Measurements from ENCODE around the gene CPM.

Gene CPM

DNA sequence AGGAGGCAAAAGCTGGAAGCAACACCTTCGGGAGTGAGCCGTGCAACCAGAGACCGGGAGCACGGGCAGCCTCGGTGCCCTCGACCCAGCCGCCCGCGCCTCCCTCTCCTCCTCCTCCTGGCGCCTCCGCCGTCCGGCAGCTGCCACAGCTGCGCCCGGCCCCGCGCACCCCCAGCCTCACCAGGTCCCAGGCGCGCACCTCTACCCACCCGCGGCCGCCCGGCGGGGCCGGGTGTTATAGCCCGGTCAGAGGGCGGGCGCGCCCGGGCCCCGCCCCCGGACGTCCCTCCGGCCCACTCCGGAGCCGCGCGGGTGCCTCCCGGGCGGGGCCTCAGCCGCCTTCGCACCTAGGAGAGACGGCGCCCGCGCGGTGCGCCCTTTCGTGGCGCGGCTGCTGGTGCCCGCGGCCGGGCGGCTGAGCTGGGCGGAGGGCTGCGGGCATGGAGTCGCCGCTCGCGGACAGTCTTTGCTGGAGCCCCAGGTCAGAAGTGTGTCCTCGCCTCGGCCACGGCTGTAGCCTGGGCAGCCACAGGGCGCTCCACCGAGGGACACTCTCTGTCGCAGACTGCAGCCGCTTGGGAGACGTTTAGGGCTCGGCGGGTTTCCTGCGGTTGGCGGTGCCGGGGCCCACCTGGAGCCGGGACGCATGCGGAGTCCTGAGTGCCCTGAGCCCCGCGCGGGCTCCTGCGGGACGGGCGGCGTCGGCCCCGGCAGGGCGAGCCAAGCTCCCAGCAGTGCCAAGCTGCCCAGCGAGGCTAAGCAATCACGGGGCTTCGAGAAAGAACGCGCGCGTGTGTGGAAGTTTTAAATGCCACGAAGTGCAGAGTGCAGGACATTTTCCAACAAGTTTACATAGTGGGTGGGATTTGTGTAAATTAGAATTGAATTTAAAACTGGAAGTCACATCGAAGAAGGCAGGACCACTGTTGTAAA lies at the start of gene CPM:
CPM (minus strand) TSS at position 211 of the 933 bp plus-strand sequence. CDS start 334 bp downstream, outside the sequence.
- peak; percentile 72 to 79 for DNase-seq

DNA sequence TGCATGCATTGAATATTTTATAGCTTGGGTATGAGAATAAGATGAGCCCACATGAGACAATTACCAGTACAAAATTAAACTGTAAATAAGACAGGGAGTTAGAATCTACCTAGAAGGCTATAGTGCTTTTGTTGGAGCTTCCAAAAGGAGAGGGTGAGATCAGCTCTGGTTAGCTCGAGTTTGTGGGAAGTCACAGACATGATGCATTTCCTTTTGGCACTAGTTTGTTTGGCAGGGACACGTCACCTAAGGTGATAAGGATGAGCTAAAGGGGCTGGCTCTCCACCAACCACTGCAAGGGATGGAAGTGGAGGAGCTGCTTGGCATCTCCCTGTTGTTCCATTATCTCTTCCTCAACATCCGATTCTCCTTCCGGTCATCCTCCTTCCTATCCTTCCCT lies 48.5 kb upstream of the CPM start:
- no peak for DNase-seq

DNA sequence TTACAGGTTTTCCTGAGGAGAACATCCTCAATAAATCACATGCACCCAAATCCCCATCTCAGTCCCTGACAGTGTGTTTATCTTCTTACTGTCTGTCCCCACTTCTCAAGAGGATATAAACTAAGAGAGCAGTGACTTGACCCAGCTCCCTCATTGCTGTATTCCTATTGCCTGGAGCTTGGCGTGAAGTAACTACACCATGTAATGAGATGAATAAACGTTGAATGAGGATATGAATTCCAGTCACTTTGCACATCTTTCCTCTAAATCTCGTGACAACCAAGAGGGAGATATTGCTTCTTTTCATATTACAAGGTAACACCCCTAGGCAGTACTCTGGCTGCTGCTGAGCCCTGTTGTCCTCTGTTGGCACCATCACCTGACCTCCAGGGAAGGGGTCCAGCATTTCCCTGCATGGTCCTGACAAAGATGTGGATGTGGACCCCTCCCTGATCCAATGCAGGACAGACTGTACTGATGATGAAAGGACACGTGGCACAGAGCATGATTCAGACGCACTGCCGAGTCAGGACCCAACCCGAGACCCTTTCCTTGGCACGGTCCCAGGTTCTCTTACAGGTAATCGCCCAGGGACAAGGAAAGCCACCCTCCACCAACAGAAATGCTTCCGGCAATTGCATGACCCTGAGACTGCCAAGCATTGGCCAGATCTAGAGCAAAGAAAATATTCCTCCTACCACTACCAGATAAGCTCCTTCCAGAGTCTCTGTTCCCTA lies 47.7 kb upstream of the CPM start:
- no peak for DNase-seq

DNA sequence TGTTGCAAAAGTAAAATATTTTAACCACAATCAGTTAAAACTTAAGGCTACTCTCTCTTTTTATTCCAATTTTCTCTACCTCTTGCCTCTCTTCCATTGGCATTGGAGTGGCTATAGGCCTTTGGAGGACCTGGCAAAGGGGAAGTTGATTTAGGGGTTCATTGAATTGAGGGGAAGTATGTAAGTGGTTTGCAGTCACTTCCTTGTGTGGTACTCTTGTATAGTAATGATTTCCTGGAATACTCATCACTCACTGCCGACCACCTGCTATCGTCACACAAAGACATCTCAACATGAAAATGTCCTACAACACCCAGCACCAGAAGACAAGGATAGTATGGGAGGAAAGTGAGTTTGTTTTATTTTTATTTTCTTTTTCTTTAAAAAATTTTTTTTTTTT lies 45.7 kb upstream of the CPM start:
- DNase-seq, result peak; percentile 7 to 45

DNA sequence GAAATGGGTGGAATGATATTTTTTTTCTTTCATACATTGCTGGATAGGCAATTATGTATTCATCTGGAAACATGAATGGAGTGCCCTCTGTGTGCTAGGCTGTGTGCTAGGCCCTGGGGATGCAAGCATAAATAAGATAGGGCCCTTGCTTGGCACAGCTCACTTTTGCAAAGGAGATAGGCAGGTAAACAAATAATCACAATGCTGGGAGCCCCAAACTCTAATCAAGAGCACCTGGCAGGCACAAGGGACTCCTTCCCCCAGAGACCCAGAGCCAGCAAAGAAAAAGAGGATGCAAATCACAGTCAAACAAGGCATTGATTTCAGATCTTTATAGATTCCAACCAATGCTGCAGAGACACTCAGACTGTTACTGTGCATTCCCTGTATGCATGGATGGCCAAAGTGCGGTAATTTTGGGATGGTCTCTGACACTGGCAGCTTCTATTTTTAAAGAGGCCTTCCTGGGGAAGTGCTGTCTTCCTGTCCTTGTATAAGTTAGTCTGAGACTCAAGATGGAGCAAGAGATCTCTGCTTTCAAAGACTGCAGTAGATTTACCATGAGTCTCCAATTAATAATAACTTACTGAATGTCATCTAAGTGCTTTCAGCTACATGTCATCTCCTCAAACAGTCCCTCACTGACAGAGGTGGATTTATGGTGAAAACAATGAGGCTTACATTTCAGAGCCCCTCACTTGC lies 45.1 kb upstream of the CPM start:
- DNase-seq, result no peak

DNA sequence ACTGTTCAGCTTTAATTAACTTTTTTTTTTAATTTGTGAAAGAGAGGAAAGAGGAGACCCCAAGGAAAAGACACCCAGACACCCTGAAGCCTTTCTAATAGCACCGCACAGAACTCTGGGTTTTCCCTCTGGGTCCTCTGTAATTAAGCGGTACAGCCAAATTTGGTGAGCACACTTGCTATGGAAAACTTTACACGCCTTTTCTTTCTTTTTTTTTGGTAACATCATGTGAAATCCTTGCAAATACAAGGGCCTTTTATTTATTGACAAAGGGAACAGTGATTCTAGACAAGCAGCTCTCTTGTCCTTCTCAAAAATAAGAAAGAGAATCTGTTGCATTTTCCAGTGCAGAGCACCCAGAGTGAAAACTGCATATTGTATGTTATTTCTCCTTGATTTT lies 44.4 kb upstream of the CPM start:
- no peak for DNase-seq

DNA sequence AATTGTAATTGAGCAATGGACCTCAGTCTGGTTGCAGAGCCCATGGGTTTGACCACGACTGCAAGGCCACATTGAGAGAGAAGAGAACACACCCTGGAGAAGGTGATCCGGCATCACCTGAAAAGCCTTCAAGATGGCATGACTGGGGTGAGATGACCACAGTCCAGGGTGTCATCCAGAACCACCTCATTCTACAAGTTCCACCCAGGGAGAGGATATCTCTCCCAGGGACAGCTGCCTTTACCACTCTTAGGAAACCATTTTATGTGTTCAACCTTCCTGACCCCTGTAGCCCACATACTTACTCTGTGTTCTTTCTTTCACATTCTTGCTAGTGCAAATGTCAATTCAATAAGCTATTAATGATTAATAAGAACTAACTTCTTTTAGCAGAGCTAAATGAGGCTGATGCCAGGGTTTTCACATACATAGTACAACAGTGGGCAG lies 43.4 kb upstream of the CPM start:
- DNase-seq, result no peak

DNA sequence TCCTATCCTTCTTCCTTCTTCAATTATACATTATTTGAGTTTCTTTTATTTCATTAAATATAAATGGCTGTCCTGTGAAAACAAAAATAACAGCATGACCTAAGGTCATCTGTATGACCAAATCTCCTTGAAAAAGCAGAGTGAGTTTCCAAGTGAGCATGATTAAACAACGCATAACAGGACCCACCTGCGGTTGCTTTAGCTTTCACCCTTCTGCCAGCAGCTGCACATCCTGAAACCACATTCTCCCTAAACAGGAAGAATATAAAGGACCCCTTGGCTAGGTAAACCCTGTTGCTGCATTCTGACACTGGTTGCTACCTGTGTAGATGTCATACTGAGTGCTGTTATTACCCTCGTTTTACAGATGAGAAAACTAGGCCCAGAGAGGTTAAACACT lies 42.8 kb upstream of the CPM start:
- no peak for DNase-seq

DNA sequence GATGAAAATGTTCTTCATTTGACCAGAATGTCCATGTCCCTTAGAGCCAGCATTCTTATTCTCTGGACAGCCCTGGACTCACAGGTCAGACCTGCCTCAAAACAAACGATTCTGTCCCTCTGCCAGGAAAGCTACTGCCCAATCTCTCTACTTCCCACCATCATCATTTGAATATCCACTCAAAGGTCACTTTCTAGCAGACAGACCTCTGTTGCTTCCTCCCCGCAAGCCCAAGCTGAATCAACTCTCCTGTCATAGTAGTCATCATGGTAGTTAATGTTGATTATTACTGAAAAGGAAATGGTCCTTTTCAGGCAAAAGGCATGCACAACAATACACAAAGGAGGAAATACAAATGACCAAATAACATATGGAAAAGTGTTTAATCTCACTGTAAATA lies 39.6 kb upstream of the CPM start:
- DNase-seq, result no peak

DNA sequence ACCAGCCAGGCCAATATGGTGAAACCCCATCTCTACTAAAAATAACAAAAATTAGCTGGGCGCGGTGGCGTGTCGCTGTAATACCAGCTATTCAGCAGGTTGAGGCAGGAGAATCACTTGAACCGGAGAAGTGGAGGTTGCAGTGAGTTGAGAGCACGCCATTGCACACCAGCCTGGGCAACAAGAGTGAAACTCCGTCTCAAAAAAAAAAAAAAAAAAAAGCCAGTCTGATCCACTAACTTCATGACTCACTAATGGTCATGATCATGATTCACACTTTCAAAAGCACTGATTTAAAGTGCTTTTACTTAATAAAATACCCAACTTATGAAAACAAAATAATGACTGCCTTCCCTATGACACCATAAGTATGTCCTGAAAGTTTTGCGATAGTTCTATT lies 38.4 kb upstream of the CPM start:
- DNase-seq, result no peak

DNA sequence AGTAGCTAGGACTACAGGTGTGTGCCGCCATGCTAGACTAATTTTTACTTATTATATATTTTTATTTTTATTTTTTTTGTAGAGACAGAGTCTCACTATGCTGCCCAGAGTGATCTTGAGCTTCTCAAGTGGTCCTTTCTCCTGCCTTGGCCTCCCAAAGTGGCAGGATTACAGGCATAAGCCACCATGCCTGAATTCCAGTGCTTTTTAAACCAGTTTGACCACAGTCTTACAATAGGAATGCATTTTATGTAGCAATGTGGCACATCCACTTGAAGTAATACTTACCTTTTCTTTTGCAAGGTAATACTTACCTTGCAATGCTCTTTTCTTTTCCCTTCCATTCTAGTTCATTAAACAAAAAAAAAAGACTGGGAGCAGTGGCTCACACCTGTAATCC lies 38.0 kb upstream of the CPM start:
- no peak for DNase-seq

DNA sequence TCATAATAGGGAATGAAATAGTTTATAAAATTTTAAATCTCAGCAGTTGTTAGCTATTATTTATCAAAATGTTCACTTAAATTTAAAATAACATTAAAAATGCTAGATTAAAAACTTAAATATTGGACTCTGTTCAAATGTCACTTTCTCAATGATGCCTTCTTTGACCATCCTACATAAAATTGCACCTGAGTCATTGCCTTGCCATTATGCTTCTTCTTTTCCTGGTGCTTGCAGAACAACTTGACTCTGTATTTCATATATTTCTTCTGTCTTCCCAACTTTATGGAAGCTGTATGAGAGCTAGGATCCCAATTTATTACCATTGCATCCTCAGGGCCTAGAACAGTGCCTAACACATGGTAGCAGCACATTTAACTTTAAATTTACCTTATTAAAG lies 37.3 kb upstream of the CPM start:
- no peak for DNase-seq

DNA sequence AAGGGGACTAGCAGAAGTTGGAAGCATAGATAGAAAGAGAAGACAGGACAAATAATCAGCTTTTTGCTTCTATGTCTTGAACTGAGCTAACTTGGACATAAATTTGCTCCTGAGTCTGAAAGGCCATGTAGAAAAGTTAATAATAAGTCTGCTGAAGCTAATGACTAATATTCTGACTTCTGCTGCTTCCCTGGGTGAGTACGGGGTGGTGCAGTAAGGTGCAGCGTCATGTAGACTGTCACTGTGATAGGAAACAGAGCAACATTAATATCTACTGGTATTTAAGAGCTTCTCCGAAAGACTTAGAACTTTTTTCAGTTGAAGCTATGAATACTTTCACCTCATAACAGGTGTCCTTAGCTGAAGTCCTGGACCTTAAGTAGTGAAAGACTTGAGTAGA lies 34.1 kb upstream of the CPM start:
- DNase-seq, result no peak

DNA sequence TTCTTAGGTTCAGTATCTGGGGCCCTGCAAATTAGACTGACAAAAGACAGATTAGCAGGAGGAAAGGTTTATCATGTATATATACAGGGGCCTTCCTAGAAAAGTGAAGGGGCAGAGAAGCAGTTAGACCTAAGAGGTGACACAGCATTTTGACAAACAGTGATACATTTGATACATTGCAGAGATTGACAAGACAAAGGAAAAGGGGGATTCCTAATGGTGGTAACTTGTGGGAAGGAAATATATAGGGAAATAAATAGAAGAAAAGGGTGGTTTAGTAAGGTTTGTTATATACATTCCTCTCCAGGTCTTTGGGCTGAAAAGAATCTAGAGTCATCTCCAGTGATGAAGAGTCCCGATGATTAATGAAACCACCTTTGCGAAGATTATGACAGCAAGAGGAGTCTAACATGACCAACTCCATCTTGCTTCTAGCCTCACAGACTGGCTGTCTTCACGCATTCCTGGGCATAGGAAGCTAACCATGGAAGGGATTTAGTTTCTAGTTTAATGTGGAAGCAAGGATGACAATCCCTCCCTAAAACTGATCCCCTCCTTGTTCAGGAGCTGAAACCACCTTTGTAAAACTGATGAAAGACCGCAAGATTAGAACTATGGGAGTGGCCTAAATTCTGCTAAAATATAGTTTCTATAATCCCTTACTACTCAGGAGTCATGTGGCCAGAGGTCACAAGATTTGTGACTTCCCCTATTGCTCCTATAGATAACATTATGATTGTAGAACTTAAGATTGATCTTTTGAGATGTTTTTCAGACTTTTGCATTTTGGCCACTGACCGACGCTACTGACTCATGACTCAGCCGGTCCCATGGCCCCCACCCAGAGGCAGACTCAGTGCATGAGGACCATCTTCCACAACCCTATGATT lies 31.1 kb upstream of the CPM start:
- no peak for DNase-seq

DNA sequence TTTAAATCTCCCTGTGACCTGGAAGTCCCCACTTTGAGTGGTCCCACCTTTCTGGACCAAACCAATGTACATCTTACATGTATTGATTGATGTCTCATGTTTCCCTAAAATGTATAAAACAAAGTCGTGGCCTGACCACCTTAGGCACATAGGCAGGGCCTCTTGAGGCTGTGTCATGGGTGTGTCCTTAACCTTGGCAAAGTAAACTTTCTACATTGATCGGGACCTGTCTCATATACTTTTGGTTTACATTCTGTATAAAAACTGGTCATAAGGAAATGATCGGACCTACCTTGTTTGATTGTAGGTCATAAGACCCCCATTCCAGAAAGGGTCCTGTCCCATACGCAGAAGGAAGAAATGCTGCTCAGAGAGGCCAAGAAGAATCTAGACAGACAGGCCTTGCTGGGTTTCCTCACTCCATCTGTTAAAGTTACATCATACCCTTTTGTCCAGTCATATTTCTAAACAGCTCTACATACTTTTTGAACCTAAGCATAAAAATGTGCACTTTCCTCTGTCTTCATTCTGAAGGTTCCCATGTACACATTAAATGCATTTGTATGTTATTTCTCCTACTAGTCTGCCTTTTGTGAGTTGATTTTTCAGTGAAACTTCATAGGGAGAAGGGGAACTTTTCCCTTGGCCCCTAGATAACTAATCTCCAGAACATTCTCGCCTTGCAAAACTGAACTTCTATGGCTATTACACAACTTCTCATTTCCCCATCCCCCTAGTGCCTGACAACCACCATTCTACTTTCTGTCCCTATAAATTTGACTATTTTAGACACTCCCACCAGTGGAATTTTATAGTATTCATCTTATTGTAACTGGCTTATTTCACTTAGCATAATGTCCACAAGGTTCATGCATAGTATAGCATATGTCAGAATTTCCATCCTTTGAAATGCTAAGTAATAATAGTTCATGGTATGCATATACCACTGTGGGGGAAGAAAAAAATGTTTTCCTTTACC lies 30.2 kb upstream of the CPM start:
- no peak for DNase-seq

DNA sequence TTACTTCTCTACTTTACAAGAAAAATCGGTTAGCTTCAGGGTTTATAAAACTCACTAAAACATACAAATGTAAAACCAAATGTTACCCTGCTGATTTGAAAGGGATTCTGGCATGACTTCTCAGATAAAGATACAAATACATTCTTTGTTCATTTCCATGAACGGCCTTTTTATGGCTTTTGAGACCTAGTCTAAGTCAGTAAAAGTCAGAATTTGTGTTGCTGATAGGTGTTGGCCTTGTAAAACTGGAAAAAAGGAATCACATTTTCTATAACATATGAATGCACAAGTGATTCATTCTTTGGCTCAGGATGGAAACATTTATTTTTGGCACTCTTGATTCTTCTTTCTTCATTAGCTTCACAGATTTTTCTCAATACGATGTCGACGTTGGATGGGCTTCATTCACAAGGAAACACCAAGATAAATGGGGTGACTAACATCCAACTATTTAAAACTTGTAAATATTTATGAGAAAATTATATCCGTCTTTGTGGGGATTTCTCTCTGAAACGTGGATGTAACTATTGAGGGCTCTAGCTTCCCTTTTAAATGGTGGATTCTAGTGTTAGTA lies 27.0 kb upstream of the CPM start:
- no peak for DNase-seq

DNA sequence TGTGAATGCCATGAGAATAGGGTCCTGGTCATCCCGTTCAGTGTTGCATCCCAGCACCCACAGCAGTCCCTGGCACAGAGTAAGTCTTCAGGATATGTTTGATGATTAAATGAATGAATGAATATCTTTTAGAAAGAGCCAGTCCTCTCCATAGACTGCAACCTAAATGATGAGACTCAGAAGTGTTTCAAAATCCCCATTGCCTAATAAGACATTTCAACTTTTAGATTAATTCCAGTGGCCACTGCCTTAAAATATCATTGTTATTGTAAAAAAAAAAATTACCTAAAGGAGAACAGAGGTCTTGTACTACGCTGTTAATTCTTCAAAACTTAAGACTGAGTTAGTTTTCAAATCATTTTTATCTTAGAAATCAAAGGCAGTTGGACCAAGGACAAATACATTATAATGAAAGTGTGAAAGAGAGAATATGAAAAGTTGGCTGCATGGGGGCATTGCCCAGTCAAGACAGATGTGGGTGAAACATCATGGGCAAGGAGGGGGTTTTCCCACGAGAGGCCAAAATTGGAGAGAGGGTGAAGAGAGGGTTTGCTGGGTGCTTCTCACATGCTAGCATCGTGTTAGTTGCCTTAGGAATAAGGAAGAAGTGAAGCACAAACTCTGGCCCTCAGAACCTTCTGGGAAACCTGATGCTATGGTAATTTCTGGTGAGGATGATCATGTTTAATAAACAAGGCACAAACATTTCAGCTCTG lies 26.3 kb upstream of the CPM start:
- DNase-seq, result no peak

DNA sequence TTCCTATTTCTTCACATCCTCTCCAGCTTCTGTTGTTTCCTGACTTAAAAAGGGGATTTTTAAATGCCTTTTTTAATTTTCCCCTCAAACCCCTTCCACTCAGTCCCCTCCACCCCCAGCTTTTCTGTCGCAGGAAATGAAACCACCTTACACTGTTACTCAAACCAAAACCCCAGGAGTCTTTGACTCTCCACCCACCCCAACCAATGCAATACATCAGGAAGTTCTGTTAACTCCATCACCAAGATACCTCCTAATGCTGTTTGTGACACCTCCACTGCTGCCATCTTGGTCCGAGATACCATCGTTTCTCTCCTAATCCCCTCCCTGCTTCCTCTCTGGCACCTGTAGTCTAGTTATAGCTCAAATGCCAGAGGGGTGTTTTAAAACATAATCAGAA lies 25.4 kb upstream of the CPM start:
- no peak for DNase-seq

DNA sequence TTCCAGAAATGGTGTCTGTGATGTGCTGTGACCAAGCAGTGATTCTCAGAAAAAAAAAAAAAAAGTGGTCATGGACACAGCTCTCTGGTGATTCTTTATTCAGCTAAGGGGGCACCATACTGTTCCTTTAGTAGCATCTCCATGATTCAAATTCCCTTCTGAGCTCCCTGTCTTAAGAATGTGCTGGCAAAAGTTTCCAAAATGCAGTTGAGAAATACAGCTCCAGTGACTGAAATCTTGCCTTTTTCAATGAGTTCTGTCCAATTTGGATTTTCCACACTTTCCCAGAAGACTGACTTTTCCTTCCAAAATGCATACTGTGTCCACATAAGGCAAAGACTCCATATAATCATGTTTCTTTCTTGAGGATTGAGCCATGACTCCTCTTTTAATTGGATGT lies 24.3 kb upstream of the CPM start:
- no peak for DNase-seq

DNA sequence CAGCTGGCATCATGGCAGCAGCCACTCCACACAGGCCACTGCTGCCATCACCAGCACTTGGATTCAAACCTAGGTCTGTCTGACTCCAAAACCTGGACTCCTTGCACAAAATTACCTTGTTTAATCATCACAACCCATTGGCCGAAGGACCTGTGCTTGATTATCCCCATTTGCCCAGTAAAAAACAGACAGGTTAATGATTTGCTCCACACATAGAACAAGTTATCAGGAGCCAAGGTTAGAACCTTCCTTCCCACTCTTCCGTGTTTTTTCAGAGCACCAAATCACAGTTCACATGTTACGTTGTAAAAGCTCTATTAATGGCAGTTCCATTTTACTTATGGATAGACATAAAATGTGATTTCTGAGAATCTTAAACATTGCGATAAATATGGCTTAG lies 23.5 kb upstream of the CPM start:
- no peak for DNase-seq

Data from CD4-positive, alpha-beta T cell treated with Interferon alpha-2 for 1 hour (primary cell).